AG09319 (cell line): ENCODE results near the gene CST8.

Source experiments
- DNase-seq: peaks from one replicate; pipeline ENCODE4 v3.0.0-alpha.2; 2010; ENCODE audit warnings: low read depth; ENCODE audit errors: extremely low read depth
- CTCF ChIP-seq: IDR thresholded peaks from 2 replicates; pipeline ENCODE4 v1.5.1; 2011; ENCODE audit warnings: low read depth, mild to moderate bottlenecking, inconsistent platforms, low read length, moderate library complexity

Gene CST8

GRCh38 chr20:23490817-23491216 is at the start of gene CST8:
TSS of gene CST8 (plus strand) at chr20:23491117. CDS start at chr20:23491668, 551 bp downstream.
- DNase-seq, result no peak
- no peak for TF ChIP-seq CTCF

- peak; percentile 28 for DNase-seq
Observed at GRCh38 chr20:23441850-23442313, 49.0 kb upstream of the CST8 start.

GRCh38 chr20:23442436-23442835 is 48.5 kb upstream of the CST8 start:
- no peak for TF ChIP-seq CTCF
- no peak for DNase-seq

More at GRCh38 chr20:23441850-23442313, 49.0 kb upstream of the CST8 start:
- peak; percentile 94 for TF ChIP-seq CTCF

GRCh38 chr20:23444859-23445258 is 46.1 kb upstream of the CST8 start:
- TF ChIP-seq CTCF, result no peak
- no peak for DNase-seq

- DNase-seq, result peak; percentile 7
- no peak for TF ChIP-seq CTCF
Observed at GRCh38 chr20:23445596-23446217, 45.2 kb upstream of the CST8 start.

GRCh38 chr20:23446505-23446904 is 44.4 kb upstream of the CST8 start:
- peak; percentile 47 for TF ChIP-seq CTCF
- no peak for DNase-seq

- TF ChIP-seq CTCF, result no peak
- no peak for DNase-seq
Observed at GRCh38 chr20:23448167-23448566, 42.8 kb upstream of the CST8 start.
